H1 (cell line): Measurements from ENCODE around the gene CPA3. TPM values are rescaled to one million over a fixed set of nuclear protein-coding genes. Genes with fewer than 3 reads are reported as not detected.

Experiments used
- CTCF ChIA-PET: fragments of 300-600 bp; sonication (Branson Sonifier 250); formaldehyde crosslinking; loops from one replicate; lab custom pipeline; 2021; ENCODE audit not compliant: partially characterized antibody; lab: Charles Lee
- POLR2A ChIA-PET: fragments of 300-600 bp; sonication (Branson Sonifier 250); formaldehyde crosslinking; loops from one replicate; lab custom pipeline; 2021; ENCODE audit warnings: inconsistent platforms; ENCODE audit not compliant: partially characterized antibody; lab: Charles Lee
- DNase-seq, 2 experiments: peaks; one replicate each; pipeline versions ENCODE4 v3.0.0 to v3.0.0-alpha.2; 2010 to 2022; ENCODE audit warnings: low spot score in 2 of 2, low read depth in 1 of 2, mixed read lengths in 1 of 2
- FAIRE-seq: peaks from 2 replicates; lab custom pipeline; 2011; peaks lifted over from hg19 to GRCh38; lab: Jason Lieb, UNC
- H2AFZ ChIP-seq: 2 replicates; pipeline ENCODE4 v1.8.1; 2012; ENCODE audit warnings: low read length, inconsistent platforms
- H2AK5ac ChIP-seq: 2 replicates; pipeline ENCODE4 v1.6.1; 2013; ENCODE audit warnings: low read depth, low read length
- H2BK120ac ChIP-seq: replicated peaks from 2 replicates; pipeline ENCODE3; 2013; ENCODE audit warnings: low read depth, low read length, inconsistent platforms
- H2BK12ac ChIP-seq: 2 replicates; pipeline ENCODE4 v1.6.1; 2013; ENCODE audit warnings: low read depth, low read length
- H2BK15ac ChIP-seq: 2 replicates; pipeline ENCODE4 v1.6.1; 2013; ENCODE audit warnings: low read length
- H2BK20ac ChIP-seq: 2 replicates; pipeline ENCODE4 v1.6.1; 2013; ENCODE audit warnings: low read length
- H2BK5ac ChIP-seq: 2 replicates; pipeline ENCODE4 v1.6.1; 2013; ENCODE audit warnings: low read depth, low read length
- H3K14ac ChIP-seq: 2 replicates; pipeline ENCODE4 v1.6.1; 2013; ENCODE audit warnings: inconsistent platforms; ENCODE audit not compliant: insufficient read length
- H3K18ac ChIP-seq: 2 replicates; pipeline ENCODE4 v1.6.1; 2013; ENCODE audit warnings: low read length; ENCODE audit errors: extremely low read depth
- H3K23ac ChIP-seq: 2 replicates; pipeline ENCODE4 v1.6.1; 2013; ENCODE audit warnings: inconsistent platforms; ENCODE audit not compliant: insufficient read length
- H3K23me2 ChIP-seq: 2 replicates; pipeline ENCODE4 v1.6.1; 2013; ENCODE audit warnings: low read depth, low read length
- H3K27ac ChIP-seq: 2 replicates; pipeline ENCODE4 v1.6.1; 2011; ENCODE audit warnings: low read depth, low read length, inconsistent platforms
- H3K27me3 ChIP-seq, 4 experiments: replicated peaks in 1 of 4; 1 replicate in 1 of 4; 2 replicates in 3 of 4; pipeline versions ENCODE4 v1.6.1 to v1.8.1; 2011 to 2013; ENCODE audit warnings: low read length in 3 of 4, mild to moderate bottlenecking in 3 of 4, inconsistent platforms in 2 of 4, mixed read lengths in 2 of 4, moderate library complexity in 1 of 4; ENCODE audit not compliant: control insufficient read depth in 3 of 4, insufficient read depth in 3 of 4; ENCODE audit errors: extremely low read depth in 1 of 4
- H3K36me3 ChIP-seq, 4 experiments: 2 replicates each; pipeline versions ENCODE4 v1.6.1 to v1.8.1; 2011 to 2013; ENCODE audit warnings: mild to moderate bottlenecking in 4 of 4, low read length in 3 of 4, moderate library complexity in 2 of 4, control low read depth in 1 of 4, inconsistent platforms in 1 of 4; ENCODE audit not compliant: insufficient read depth in 4 of 4, control insufficient read depth in 2 of 4
- H3K4ac ChIP-seq: replicated peaks from 2 replicates; pipeline ENCODE3; 2013; ENCODE audit warnings: low read length, low read depth, mixed read lengths, inconsistent platforms; ENCODE audit not compliant: insufficient read length
- H3K4me1 ChIP-seq, 4 experiments: replicated peaks in 1 of 4; 1 replicate in 1 of 4; 2 replicates in 3 of 4; pipeline versions ENCODE4 v1.6.1 to v1.8.1; 2011 to 2013; ENCODE audit warnings: low read length in 3 of 4, inconsistent platforms in 2 of 4, mixed read lengths in 1 of 4; ENCODE audit not compliant: insufficient read depth in 4 of 4, control insufficient read depth in 3 of 4
- H3K4me2 ChIP-seq, 2 experiments: 2 replicates each; pipeline versions ENCODE4 v1.6.1 to v1.8.1; 2011 to 2013; ENCODE audit warnings: low read depth in 2 of 2, low read length in 2 of 2, control low read depth in 1 of 2, inconsistent platforms in 1 of 2, mild to moderate bottlenecking in 1 of 2; ENCODE audit not compliant: insufficient read depth in 1 of 2
- H3K4me3 ChIP-seq, 4 experiments: fragments of 200-600, 300-600 bp in 1 of 4; sonication (generic), shearing (Covaris generic), sonication (Bioruptor Twin) in 1 of 4; 2 replicates each; pipeline versions ENCODE4 v1.5.1 to v1.8.1; 2011 to 2016; ENCODE audit warnings: low read length in 4 of 4, low read depth in 3 of 4, control low read depth in 2 of 4, inconsistent platforms in 2 of 4, mild to moderate bottlenecking in 2 of 4, mixed read lengths in 1 of 4, moderate library complexity in 1 of 4; ENCODE audit not compliant: insufficient read depth in 2 of 4; ENCODE audit errors: extremely low read depth in 1 of 4
- H3K56ac ChIP-seq: replicated peaks from 2 replicates; pipeline ENCODE3; 2013; ENCODE audit warnings: low read depth, mild to moderate bottlenecking, mixed read lengths, low read length, inconsistent platforms; ENCODE audit not compliant: insufficient read length
- H3K79me1 ChIP-seq: 2 replicates; pipeline ENCODE4 v1.6.1; 2013; ENCODE audit warnings: low read depth, low read length, control low read depth
- H3K79me2 ChIP-seq, 2 experiments: 2 replicates each; pipeline versions ENCODE4 v1.6.1 to v1.8.1; 2012 to 2013; ENCODE audit warnings: low read length in 2 of 2, mild to moderate bottlenecking in 2 of 2, inconsistent platforms in 1 of 2; ENCODE audit not compliant: insufficient read depth in 2 of 2, control insufficient read depth in 1 of 2
- H3K9ac ChIP-seq, 4 experiments: replicated peaks in 1 of 4; 1 replicate in 1 of 4; 2 replicates in 3 of 4; pipeline versions ENCODE4 v1.6.1 to v1.8.1; 2011 to 2013; ENCODE audit warnings: low read depth in 3 of 4, low read length in 3 of 4, control low read depth in 2 of 4, mild to moderate bottlenecking in 2 of 4, moderate library complexity in 2 of 4, inconsistent platforms in 1 of 4; ENCODE audit errors: extremely low read depth in 1 of 4
- H3K9me3 ChIP-seq, 2 experiments: 2 replicates each; pipeline versions ENCODE4 v1.6.1 to v1.8.1; 2012 to 2013; ENCODE audit warnings: mild to moderate bottlenecking in 2 of 2, moderate library complexity in 2 of 2, control low read depth in 1 of 2, inconsistent platforms in 1 of 2, low read depth in 1 of 2, low read length in 1 of 2, mixed read lengths in 1 of 2; ENCODE audit not compliant: insufficient read depth in 2 of 2
- H4K20me1 ChIP-seq, 2 experiments: replicated peaks in 1 of 2; 2 replicates each; pipeline versions ENCODE3 to v1.8.1; 2011 to 2013; ENCODE audit warnings: inconsistent platforms in 2 of 2, low read length in 2 of 2, mild to moderate bottlenecking in 1 of 2; ENCODE audit not compliant: insufficient read depth in 2 of 2, control insufficient read depth in 1 of 2
- H4K5ac ChIP-seq: 2 replicates; pipeline ENCODE4 v1.6.1; 2013; ENCODE audit warnings: low read length, low read depth, mixed read lengths, inconsistent platforms; ENCODE audit not compliant: insufficient read length
- H4K8ac ChIP-seq: 2 replicates; pipeline ENCODE4 v1.8.0; 2013; ENCODE audit warnings: mild to moderate bottlenecking, moderate library complexity, low read length, inconsistent platforms; ENCODE audit not compliant: insufficient read depth; ENCODE audit errors: extremely low read depth
- H4K91ac ChIP-seq: replicated peaks from 2 replicates; pipeline ENCODE3; 2013; ENCODE audit warnings: low read length, mixed read lengths, inconsistent platforms; ENCODE audit not compliant: insufficient read length
- CBX5 ChIP-seq: fragments of 300-800, 300-1000 bp; sonication (generic); IDR thresholded peaks from 2 replicates; pipeline ENCODE4 v1.7.1; 2016; ENCODE audit warnings: antibody characterized with exemption, low read length, low read depth
- E2F6 ChIP-seq: IDR thresholded peaks from 2 replicates; pipeline ENCODE4 v1.6.1; 2012; ENCODE audit warnings: inconsistent platforms
- EGR1 ChIP-seq: IDR thresholded peaks from 2 replicates; pipeline ENCODE4 v1.6.1; 2011; ENCODE audit warnings: low read depth, low read length, borderline replicate concordance
- EZH2 ChIP-seq: fragments of 200-600 bp; sonication (generic); IDR thresholded peaks from 2 replicates; pipeline ENCODE4 v1.7.1; 2012; ENCODE audit warnings: low read depth, mild to moderate bottlenecking, moderate library complexity, low read length, inconsistent platforms; ENCODE audit not compliant: severe bottlenecking
- KDM1A ChIP-seq: fragments of 200-600, 300-600 bp; sonication (generic); IDR thresholded peaks from 2 replicates; pipeline ENCODE4 v1.7.1; 2016; ENCODE audit warnings: mild to moderate bottlenecking, low read length, borderline replicate concordance
- POLR2AphosphoS5 ChIP-seq: IDR thresholded peaks from 2 replicates; pipeline ENCODE4 v1.6.1; 2011; ENCODE audit warnings: low read depth, low read length
- polyA plus RNA-seq, 7 experiments: library from polyadenylated mRNA; depleted of rRNA in 3 of 7; stranded (reverse) in 5 of 7; unstranded in 2 of 7; fragments of >200 nt in 5 of 7; fragments of 200-250 nt in 2 of 7; gene quantifications; 1 replicate in 5 of 7; 2 replicates in 1 of 7; 4 replicates in 1 of 7; pipeline versions ENCODE4 v1.2.1 to v1.2.3, GENCODE V29; 2011 to 2013; ENCODE audit warnings: missing spikeins in 2 of 7, mixed read lengths in 2 of 7
- total RNA-seq: library from RNA; stranded (reverse); fragmentation: NEBNext Ultra II Directional; extraction: Animal tissue kit (Norgen Biotek cat#: 25700); gene quantifications from 2 replicates; pipeline ENCODE4 v1.2.1, GENCODE V29; 2021

CPA3 gene
- total and polyA plus RNA-seq, 2 of the 8 experiments (the other 6 are each of a cell fraction or from before 2014, with no cell fraction given) = not detected

DNA sequence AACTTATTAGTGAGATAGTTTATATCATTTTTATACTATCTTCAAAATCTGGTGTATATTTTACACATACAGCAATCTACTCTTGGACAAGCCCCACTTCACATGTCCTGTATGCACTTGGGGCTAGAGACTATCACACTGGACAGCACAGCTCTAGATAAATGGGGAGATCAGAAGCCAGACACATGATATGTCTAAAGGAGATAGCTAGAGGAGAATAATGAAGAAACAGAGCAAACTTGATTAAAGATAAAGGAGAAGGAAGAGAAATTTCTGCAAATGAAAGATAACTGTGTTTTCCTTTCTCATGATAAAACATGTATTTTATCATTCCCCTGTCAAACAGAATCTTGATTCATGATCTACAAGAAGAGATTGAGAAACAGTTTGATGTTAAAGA is 13.0 kb downstream of the CPA3 start:
- no peak overlapping the region for H2BK120ac ChIP-seq
- DNase-seq (no peak), FAIRE-seq (no peak)
- H3K23ac ChIP-seq = no peak overlapping the region
- no peak overlapping the region for H2BK12ac ChIP-seq
- no peaks in the 10 kb centered on the region for H3K79me1 ChIP-seq
- H3K56ac ChIP-seq = no peak overlapping the region
- H2AFZ ChIP-seq = no peak overlapping the region
- no peak overlapping the region for H3K9ac ChIP-seq
- H2AK5ac ChIP-seq = no peak overlapping the region
- no peaks in the 10 kb centered on the region for H3K9me3 ChIP-seq
- no peak overlapping the region for H3K18ac ChIP-seq
- H4K5ac ChIP-seq = no peak overlapping the region
- no peak overlapping the region for H4K8ac ChIP-seq
- H3K27ac ChIP-seq = no peak overlapping the region
- POLR2A ChIA-PET = no interaction called here
- H2BK15ac ChIP-seq = no peak overlapping the region
- no peak overlapping the region for H2BK5ac ChIP-seq
- no peaks in the 10 kb centered on the region for H3K23me2 ChIP-seq
- H3K27me3 ChIP-seq = no peaks in the 10 kb centered on the region
- H4K20me1 ChIP-seq = no peaks in the 10 kb centered on the region
- H3K4ac ChIP-seq = no peak overlapping the region
- no peak overlapping the region for H4K91ac ChIP-seq
- no peaks in the 10 kb centered on the region for H3K79me2 ChIP-seq
- no peak overlapping the region for H3K4me3 ChIP-seq
- H3K4me1 ChIP-seq = no peaks in the 10 kb centered on the region
- H2BK20ac ChIP-seq = no peak overlapping the region
- H3K14ac ChIP-seq = no peak overlapping the region
- CTCF ChIA-PET = interaction anchor here (1.2 to 5.8 kb wide), 3 partner anchors 9 to 151 kb away, joined by 3 to 41 read pairs (median 39); no protein-coding TSS in a partner anchor
- no peaks in the 10 kb centered on the region for H3K36me3 ChIP-seq
- H3K4me2 ChIP-seq = no peak overlapping the region
- TF ChIP-seq EGR1 (no peak), EZH2 (no peak), E2F6 (no peak), CBX5 (no peak), POLR2AphosphoS5 (no peak), KDM1A (no peak)
